NB4 (cell line): Measurements from ENCODE around the gene ADO.

Experiments
- DNase-seq: peaks from one replicate; pipeline ENCODE4 v3.0.0; 2010; ENCODE audit warnings: low read depth
- H3K4me3 ChIP-seq: one replicate; pipeline ENCODE4 v1.5.1; 2011; ENCODE audit warnings: mild to moderate bottlenecking, low read depth, low read length, moderate library complexity
- MAX ChIP-seq: IDR thresholded peaks from 2 replicates; pipeline ENCODE4 v1.6.1; 2011; ENCODE audit warnings: low read depth, low read length
- MYC ChIP-seq: IDR thresholded peaks from 2 replicates; pipeline ENCODE4 v1.6.1; 2011; ENCODE audit warnings: low read depth, low read length
- POLR2A ChIP-seq: IDR thresholded peaks from 2 replicates; pipeline ENCODE4 v1.6.1; 2011; ENCODE audit warnings: mild to moderate bottlenecking; ENCODE audit not compliant: insufficient read length; ENCODE audit errors: extremely low read depth
- TF ChIP-seq, protein P1 (sequence below): IDR thresholded peaks from one replicate; pipeline ENCODE4 v1.5.1; 2012; ENCODE audit warnings: low read depth, low read length

The ADO gene

GRCh38 chr10:62829622-62830021, 25.1 kb downstream of the ADO start:
- no peak for DNase-seq
- TF ChIP-seq MAX, result no peak
- no peak for TF ChIP-seq MYC
- no peak overlapping the region for H3K4me3 ChIP-seq

DNA sequence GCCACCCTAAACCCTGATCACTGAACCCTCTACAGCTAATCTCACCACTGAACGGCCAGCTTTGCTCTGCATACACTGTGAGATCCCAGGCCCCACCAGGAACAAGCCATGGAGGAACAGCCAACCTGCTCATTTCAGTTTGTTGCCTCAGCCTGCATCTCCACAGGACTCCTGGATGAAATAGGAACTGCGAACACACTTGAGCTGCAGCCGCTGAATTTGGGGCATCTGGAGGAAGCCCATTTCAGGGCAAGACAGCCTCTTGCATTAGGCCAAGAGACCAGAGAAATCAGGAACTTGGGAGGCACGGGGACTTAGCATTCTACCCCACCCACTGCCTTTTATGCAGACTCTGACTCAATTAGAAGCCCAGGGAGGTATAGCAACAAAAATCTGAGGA, 26.2 kb downstream of the ADO start:
- peak; percentile 49 for DNase-seq
- no peak overlapping the region for H3K4me3 ChIP-seq
- TF ChIP-seq POLR2A (no peak), MYC (no peak), MAX (no peak)
- TF ChIP-seq, protein P1, sequence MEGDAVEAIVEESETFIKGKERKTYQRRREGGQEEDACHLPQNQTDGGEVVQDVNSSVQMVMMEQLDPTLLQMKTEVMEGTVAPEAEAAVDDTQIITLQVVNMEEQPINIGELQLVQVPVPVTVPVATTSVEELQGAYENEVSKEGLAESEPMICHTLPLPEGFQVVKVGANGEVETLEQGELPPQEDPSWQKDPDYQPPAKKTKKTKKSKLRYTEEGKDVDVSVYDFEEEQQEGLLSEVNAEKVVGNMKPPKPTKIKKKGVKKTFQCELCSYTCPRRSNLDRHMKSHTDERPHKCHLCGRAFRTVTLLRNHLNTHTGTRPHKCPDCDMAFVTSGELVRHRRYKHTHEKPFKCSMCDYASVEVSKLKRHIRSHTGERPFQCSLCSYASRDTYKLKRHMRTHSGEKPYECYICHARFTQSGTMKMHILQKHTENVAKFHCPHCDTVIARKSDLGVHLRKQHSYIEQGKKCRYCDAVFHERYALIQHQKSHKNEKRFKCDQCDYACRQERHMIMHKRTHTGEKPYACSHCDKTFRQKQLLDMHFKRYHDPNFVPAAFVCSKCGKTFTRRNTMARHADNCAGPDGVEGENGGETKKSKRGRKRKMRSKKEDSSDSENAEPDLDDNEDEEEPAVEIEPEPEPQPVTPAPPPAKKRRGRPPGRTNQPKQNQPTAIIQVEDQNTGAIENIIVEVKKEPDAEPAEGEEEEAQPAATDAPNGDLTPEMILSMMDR, result no peak

DNA sequence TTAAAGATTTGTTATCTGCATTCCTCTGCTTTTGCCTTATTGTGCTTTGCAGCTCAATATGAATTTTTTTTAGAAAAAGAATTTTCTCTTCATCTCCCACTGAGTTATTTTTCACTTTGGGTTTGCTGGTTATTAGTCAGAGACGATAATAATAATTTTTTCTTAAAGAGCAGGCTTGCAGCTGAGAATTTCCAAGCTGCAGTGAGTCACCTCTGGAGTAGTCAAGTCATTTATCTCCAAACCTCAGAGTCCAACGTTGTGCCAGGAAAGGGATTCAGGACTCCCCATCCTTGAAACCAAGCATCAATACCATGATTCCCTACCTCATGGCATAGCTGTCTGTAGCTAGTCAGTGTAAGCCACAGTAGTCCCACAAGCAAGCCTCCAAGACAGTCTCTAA, 26.8 kb downstream of the ADO start:
- H3K4me3 ChIP-seq, result no peak overlapping the region
- TF ChIP-seq POLR2A (no peak), MAX (no peak), MYC (no peak)
- TF ChIP-seq, protein P1, result no peak
- DNase-seq, result no peak

- no peak for DNase-seq
- no peak overlapping the region for H3K4me3 ChIP-seq
- TF ChIP-seq POLR2A, result no peak
- TF ChIP-seq, protein P1, result no peak
- no peak for TF ChIP-seq MAX
- TF ChIP-seq MYC, result no peak
These were observed 35.1 kb downstream of the ADO start for GRCh38 chr10:62839590-62839989.

DNA sequence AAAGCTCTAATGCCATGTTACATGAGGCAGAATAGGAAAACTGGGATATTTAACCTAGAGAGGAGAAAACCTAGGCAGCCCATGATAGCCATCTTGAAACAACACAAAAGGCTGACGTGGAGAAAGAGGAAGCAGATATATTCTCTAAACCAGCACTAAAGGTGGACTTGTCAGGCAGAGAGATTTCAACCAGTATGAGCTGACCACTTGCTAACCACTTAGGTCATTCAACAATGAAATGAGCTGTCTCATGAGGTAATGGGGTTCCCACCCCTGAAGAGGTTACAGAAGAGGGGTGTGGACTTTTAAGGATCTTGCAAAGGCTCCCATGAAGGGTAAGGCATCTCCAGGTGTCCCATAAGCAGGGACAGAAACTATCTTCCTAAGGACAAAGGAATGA, 38.5 kb downstream of the ADO start:
- TF ChIP-seq MAX, result no peak
- TF ChIP-seq, protein P1, result no peak
- TF ChIP-seq MYC, result no peak
- no peak for TF ChIP-seq POLR2A
- no peak overlapping the region for H3K4me3 ChIP-seq
- DNase-seq, result peak; percentile 25

DNA sequence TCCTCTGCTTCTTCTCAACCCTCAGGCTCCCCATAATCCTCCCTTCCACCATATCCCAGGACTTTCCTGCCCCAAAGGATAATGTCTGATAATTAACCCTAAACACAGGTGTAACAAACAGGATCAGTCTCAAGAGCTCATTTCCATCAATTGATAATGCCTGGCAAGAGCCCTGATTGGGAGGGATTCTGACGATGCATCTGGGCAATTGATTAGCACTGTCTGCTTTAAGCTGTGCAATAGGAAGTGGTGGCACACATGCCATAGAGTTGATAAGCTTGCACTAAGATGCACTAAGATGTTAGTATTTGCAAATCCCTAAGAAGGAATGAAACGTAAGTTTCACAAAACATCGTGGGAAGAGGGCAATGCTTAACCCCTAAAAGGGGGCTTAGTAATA, 39.1 kb downstream of the ADO start:
- no peak for DNase-seq
- H3K4me3 ChIP-seq, result no peak overlapping the region
- no peak for TF ChIP-seq POLR2A
- TF ChIP-seq, protein P1, result no peak
- no peak for TF ChIP-seq MYC
- TF ChIP-seq MAX, result no peak
